ENCODE results near the gene ASPHD1. TPM values are rescaled to one million over a fixed set of nuclear protein-coding genes. Genes with fewer than 3 reads are reported as not detected.
A peak's percentile ranks its signal among the peaks of the same experiment; 100 is the strongest.

Gene ASPHD1
- polyA plus RNA-seq, 3 donors = not detected

DNA sequence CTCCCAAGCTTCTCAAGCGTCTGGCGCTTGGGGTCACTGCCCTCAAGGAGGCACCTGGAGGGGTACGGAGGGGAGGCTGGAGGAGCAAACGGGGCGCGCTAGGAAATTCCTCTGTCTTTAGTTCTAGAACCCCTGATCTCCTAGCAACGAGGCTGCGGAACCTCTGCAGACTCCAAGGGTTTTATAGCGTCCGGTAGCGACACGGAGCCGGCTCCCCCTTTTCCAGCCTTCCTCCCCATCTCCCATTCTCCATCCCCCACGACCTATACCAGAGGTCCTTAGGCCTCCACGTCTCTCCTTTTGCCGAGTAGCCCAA is 36.7 kb upstream of the ASPHD1 start:
- peak overlapping the region; percentile 94 for H2AFZ ChIP-seq (ENCODE audit: insufficient read depth, low read depth, low read length, poor library complexity, severe bottlenecking)
- H3K79me2 ChIP-seq (ENCODE audit: insufficient read depth, low read length) = peaks cover 23% of the 10 kb centered on the region
- H3K36me3 Mint-ChIP-seq = peaks cover 26 to 28% of the 10 kb centered on the region in 2 donors
- H3K4me3 ChIP-seq (replicated peaks in 1 of 3; ENCODE audit: low read depth in 2 of 3, low read length in 3 of 3) = peak overlapping the region in 1 of 3 experiments; percentile 98
- no peak for DNase-seq
- peaks cover 13 to 24% of the 10 kb centered on the region in 2 donors for H3K4me1 ChIP-seq (ENCODE audit: control insufficient read depth in 1 of 2, insufficient read depth in 2 of 2, low read length in 2 of 2)
- peak overlapping the region in 1 of 2 donors; percentile 51 for H3K4me3 Mint-ChIP-seq
- TF ChIP-seq, protein P1, sequence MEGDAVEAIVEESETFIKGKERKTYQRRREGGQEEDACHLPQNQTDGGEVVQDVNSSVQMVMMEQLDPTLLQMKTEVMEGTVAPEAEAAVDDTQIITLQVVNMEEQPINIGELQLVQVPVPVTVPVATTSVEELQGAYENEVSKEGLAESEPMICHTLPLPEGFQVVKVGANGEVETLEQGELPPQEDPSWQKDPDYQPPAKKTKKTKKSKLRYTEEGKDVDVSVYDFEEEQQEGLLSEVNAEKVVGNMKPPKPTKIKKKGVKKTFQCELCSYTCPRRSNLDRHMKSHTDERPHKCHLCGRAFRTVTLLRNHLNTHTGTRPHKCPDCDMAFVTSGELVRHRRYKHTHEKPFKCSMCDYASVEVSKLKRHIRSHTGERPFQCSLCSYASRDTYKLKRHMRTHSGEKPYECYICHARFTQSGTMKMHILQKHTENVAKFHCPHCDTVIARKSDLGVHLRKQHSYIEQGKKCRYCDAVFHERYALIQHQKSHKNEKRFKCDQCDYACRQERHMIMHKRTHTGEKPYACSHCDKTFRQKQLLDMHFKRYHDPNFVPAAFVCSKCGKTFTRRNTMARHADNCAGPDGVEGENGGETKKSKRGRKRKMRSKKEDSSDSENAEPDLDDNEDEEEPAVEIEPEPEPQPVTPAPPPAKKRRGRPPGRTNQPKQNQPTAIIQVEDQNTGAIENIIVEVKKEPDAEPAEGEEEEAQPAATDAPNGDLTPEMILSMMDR (IDR thresholded peaks at IDR 0.05) = peak; percentile 11
- H3K9ac ChIP-seq (ENCODE audit: insufficient read depth, low read length, poor library complexity, severe bottlenecking) = peak overlapping the region; percentile 89
- H3K4me2 ChIP-seq (replicated peaks; ENCODE audit: extremely low read depth, low read length, poor library complexity, severe bottlenecking) = peak overlapping the region; percentile 83
- peaks cover 0 to 14% (median 0%) of the 10 kb centered on the region in 3 donors for H3K27me3 Mint-ChIP-seq (ENCODE audit: low read depth in 3 of 3)
- H3K36me3 ChIP-seq (replicated peaks in 1 of 2; ENCODE audit: control insufficient read depth in 1 of 2, insufficient read depth in 2 of 2, low read length in 2 of 2) = peaks cover 27% of the 10 kb centered on the region in 2 donors
- peak overlapping the region; percentile 65 to 100 for H3K27ac ChIP-seq (ENCODE audit: low read depth in 1 of 2, low read length in 2 of 2)
- no peaks in the 10 kb centered on the region for H3K9me3 ChIP-seq (replicated peaks in 1 of 2; ENCODE audit: control insufficient read depth in 1 of 2, insufficient read depth in 1 of 2, low read length in 2 of 2)
- intact Hi-C loops (cut with micrococcal nuclease) = loop anchor here (2.0 to 10.0 kb wide), 5 partner anchors 41 to 111 kb away; partner anchors contain the start of genes KCTD13 (in 1 of the 2), MVP (in 1 of the 2), PAGR1 (in 1 of the 2) and TAOK2 (in 1 of the 2)
- H3K9me3 Mint-ChIP-seq = peaks cover 0 to 2% (median 0%) of the 10 kb centered on the region in 7 donors
- H3K4me1 Mint-ChIP-seq = peaks cover 23% of the 10 kb centered on the region
- WGBS (ENCODE audit: insufficient coverage) = 34% methylated on average over 4 of the region's 16 CpGs
- H3K27ac Mint-ChIP-seq = peak overlapping the region; percentile 93 to 100 (median 100)
- H4K20me1 ChIP-seq (ENCODE audit: insufficient read depth, low read length) = peaks cover 20% of the 10 kb centered on the region
- no peaks in the 10 kb centered on the region for H3K27me3 ChIP-seq (ENCODE audit: control insufficient read depth in 2 of 2, insufficient read depth in 2 of 2, low read length in 2 of 2)

DNA sequence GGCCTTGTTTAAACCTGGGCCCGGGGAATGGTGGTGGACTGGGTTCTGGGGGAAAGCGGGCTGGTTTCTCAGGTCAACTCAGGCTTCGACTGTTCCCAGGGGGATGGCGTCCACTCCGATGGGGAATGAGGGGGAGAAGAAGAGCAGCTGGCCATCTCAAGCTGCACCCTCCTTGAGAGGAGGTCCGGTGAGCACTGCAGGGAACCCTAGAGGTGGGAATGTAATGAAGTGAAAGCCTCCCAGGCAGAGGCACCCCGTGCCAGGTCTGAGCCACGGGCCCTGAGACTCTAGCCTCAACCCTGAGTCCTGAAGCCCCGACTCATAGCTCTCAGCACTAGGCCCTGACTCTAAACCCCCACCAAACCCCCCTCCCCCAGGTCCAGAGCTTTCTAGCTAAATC is 36.1 kb upstream of the ASPHD1 start:
- Histone ChIP-seq H3K9me3 (replicated peaks in 1 of 2; ENCODE audit: control insufficient read depth in 1 of 2, insufficient read depth in 1 of 2, low read length in 2 of 2) (no peaks in the 10 kb centered on the region), H3K4me1 (ENCODE audit: control insufficient read depth in 1 of 2, insufficient read depth in 2 of 2, low read length in 2 of 2) (peaks cover 13 to 24% of the 10 kb centered on the region in 2 donors), H3K4me2 (replicated peaks; ENCODE audit: extremely low read depth, low read length, poor library complexity, severe bottlenecking) (no peak overlapping the region), H4K20me1 (ENCODE audit: insufficient read depth, low read length) (peaks cover 18% of the 10 kb centered on the region), H3K36me3 (replicated peaks in 1 of 2; ENCODE audit: control insufficient read depth in 1 of 2, insufficient read depth in 2 of 2, low read length in 2 of 2) (peaks cover 21 to 22% of the 10 kb centered on the region in 2 donors), H3K9ac (ENCODE audit: insufficient read depth, low read length, poor library complexity, severe bottlenecking) (no peak overlapping the region), H3K27ac (ENCODE audit: low read depth in 1 of 2, low read length in 2 of 2) (no peak overlapping the region), H2AFZ (ENCODE audit: insufficient read depth, low read depth, low read length, poor library complexity, severe bottlenecking) (no peak overlapping the region), H3K27me3 (ENCODE audit: control insufficient read depth in 2 of 2, insufficient read depth in 2 of 2, low read length in 2 of 2) (no peaks in the 10 kb centered on the region), H3K79me2 (ENCODE audit: insufficient read depth, low read length) (peaks cover 23% of the 10 kb centered on the region), H3K4me3 (replicated peaks in 1 of 3; ENCODE audit: low read depth in 2 of 3, low read length in 3 of 3) (no peak overlapping the region)
- H3K27ac Mint-ChIP-seq = no peak overlapping the region
- TF ChIP-seq, protein P1 (IDR thresholded peaks at IDR 0.05) = no peak
- DNase-seq = no peak
- 90% methylated on average over 4 of the region's 9 CpGs for WGBS (ENCODE audit: insufficient coverage)
- H3K9me3 Mint-ChIP-seq = peaks cover 0 to 2% (median 0%) of the 10 kb centered on the region in 7 donors
- H3K27me3 Mint-ChIP-seq (ENCODE audit: low read depth in 3 of 3) = peaks cover 0 to 14% (median 3%) of the 10 kb centered on the region in 3 donors
- H3K36me3 Mint-ChIP-seq = peaks cover 20 to 22% of the 10 kb centered on the region in 2 donors
- no peak overlapping the region for H3K4me3 Mint-ChIP-seq
- intact Hi-C loops (cut with micrococcal nuclease) = loop anchor here (5.0 to 10.0 kb wide), 4 partner anchors 42 to 111 kb away; partner anchors contain the start of genes KCTD13 (in 1 of the 2), MVP (in 1 of the 2), PAGR1 (in 1 of the 2) and TAOK2 (in 1 of the 2)
- H3K4me1 Mint-ChIP-seq = peaks cover 23% of the 10 kb centered on the region

Data from CD14-positive monocyte (primary cell).